GM12801 (cell line): ENCODE data around the gene FAM168A.

ENCODE experiments used
- CTCF ChIP-seq: IDR thresholded peaks from one replicate; pipeline ENCODE4 v1.5.1; 2011; ENCODE audit warnings: control low read depth; ENCODE audit not compliant: insufficient read length; ENCODE audit errors: extremely low read depth

Gene FAM168A

DNA sequence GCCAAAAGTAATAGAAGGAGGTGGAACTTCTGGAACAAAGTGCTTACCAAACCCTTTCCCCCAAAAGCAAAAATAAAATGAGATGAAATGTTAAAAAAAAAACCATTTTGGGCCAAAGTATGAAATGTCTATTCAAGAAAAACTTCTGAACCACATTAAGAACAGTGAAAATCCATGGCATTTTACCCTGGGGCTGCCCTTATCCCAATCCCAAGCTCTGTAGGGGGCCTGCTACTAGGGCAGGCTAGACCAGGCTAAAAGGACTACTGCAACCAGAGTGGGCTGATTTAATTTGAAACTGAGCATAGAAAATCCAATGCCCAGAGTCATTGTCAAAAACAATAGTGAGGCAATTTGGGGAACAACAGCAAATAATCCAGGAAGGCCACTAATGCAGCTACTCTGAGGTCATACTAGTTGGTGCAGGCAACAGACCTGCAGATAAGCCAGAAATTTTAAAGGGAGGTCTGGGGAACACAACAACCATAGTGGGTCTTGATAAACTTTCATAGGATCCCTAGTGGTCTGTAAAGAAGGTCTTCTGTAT lies 122.3 kb downstream of the FAM168A start:
- TF ChIP-seq CTCF, result no peak

- TF ChIP-seq CTCF, result no peak
These were observed 124.7 kb downstream of the FAM168A start for GRCh38 chr11:73473252-73473651.

DNA sequence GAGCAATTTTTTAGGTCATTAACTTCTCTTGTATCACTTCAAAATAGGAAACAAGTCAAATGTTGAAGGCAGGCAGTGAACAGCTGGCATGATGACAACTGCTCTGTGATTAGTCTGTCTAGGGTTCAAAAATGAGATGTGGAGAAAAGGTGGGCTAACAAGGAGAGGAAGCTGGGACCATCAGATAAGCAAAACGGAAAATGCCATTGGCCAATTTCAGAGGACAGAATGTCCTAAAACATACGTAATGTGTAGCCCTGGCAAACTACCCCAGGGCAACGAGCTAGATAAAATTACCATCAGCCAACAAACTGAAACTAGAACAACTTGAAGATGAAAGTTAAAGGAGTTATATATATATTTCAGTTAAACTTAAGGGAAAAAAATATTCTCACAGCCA lies 128.5 kb downstream of the FAM168A start:
- no peak for TF ChIP-seq CTCF

DNA sequence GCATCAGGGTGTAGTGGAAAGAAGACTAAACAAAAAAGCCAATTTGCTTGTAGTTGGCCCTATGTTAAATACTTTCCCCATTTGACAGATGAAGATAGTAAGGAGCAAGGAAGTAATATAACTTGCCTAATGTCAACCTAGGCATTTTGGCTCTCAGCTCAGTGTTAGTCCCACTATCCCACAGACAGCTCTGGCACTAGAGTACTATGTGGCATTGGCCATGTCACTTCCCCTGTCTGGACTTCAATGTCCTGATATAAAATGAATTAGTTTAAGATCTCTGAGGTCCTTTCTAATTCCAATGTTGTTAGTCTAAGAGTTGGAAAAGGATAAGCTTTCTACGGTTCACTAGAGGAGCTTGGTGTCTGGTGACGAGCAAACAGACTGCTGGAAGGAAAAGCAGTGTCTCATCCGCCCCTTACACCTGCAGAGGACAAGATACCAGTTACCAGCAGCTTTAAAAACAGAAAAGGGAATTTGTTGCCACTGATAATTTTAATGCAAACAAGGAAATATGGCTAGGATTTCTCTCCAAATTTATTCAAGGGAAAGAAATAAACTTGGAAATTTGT lies 129.2 kb downstream of the FAM168A start:
- no peak for TF ChIP-seq CTCF

GRCh38 chr11:73467505-73467904 lies 130.4 kb downstream of the FAM168A start:
- no peak for TF ChIP-seq CTCF

DNA sequence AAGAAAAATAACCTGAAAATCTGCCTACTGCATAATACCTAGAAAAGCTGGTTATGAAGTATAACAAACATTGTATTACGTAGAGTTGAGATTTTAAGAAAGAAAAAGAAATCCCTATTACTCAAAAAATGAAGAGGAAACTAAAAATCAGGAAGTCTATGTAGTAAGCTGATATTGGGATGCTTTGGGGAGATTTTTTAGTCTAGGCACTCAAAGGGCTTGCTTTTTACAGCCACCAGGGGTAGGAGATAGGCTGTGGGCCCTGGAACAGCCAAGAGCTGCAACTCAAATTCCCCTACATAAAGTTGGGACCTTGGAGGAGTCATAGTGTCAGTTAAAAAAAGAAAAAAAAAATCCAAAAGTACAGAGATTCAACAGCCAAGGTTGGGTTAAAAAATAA lies 131.3 kb downstream of the FAM168A start:
- TF ChIP-seq CTCF, result no peak

GRCh38 chr11:73465871-73466270 lies 132.0 kb downstream of the FAM168A start:
- no peak for TF ChIP-seq CTCF
